ENCODE results near the gene FGD3. TPM values are rescaled to one million over a fixed set of nuclear protein-coding genes. Genes with fewer than 3 reads are reported as not detected.

The FGD3 gene
- total RNA-seq, 1 experiment from 2014 or later = 1.8 TPM

GRCh38 chr9:93065135-93065720 lies 117.9 kb downstream of the FGD3 start:
- Mint-ChIP-seq H3K27ac (no peak overlapping the region; a peak in 1 of 7 replicates), H3K4me3 (no peak overlapping the region), H3K4me1 (peaks cover 19 to 22% of the 10 kb centered on the region in 2 experiments), H3K36me3 (ENCODE audit: insufficient read depth in 1 of 3, low read depth in 3 of 3) (no peaks in the 10 kb centered on the region), H3K27me3 (ENCODE audit: low read depth) (peaks cover 8% of the 10 kb centered on the region), H3K9me3 (no peaks in the 10 kb centered on the region)
- DNase-seq = no peak
- Histone ChIP-seq H3K23me2 (ENCODE audit: insufficient read length, low read depth, low read length, poor library complexity, severe bottlenecking) (no peaks in the 10 kb centered on the region), H2BK12ac (ENCODE audit: insufficient read length, low read depth, low read length) (no peak overlapping the region), H3K4me1 (ENCODE audit: insufficient read depth, low read length) (no peaks in the 10 kb centered on the region), H3T11ph (ENCODE audit: low read length) (no peak overlapping the region), H3K9me3 (ENCODE audit: control insufficient read depth, low read depth, low read length) (no peaks in the 10 kb centered on the region), H3K9ac (ENCODE audit: extremely low read depth, insufficient read length, low read length) (no peak overlapping the region), H3K18ac (ENCODE audit: insufficient read length, low read depth, low read length) (no peak overlapping the region), H2AK5ac (ENCODE audit: insufficient read length, low read length) (no peak overlapping the region), H4K91ac (ENCODE audit: insufficient read length, low read depth, low read length) (no peak overlapping the region), H3K56ac (ENCODE audit: insufficient read length, low read depth, low read length) (no peak overlapping the region), H3K27ac (ENCODE audit: insufficient read length, low read depth, low read length) (no peak overlapping the region), H3K4ac (ENCODE audit: low read depth, low read length) (no peak overlapping the region), H2BK120ac (ENCODE audit: low read depth, low read length, poor library complexity, severe bottlenecking) (no peak overlapping the region), H3K4me2 (ENCODE audit: insufficient read depth, insufficient read length, low read length) (no peak overlapping the region), H4K20me1 (ENCODE audit: control insufficient read depth, insufficient read depth, insufficient read length) (no peaks in the 10 kb centered on the region), H4K5ac (ENCODE audit: insufficient read length, low read depth, low read length) (no peak overlapping the region), H3K79me2 (ENCODE audit: insufficient read depth, low read length) (no peaks in the 10 kb centered on the region), H2BK5ac (ENCODE audit: insufficient read length, low read length) (no peak overlapping the region), H4K8ac (replicated peaks; ENCODE audit: insufficient read length, low read depth, low read length) (no peak overlapping the region), H2AFZ (ENCODE audit: low read length) (no peak overlapping the region), H2BK15ac (ENCODE audit: low read depth, low read length) (no peak overlapping the region), H3K27me3 (ENCODE audit: insufficient read depth, low read length) (no peaks in the 10 kb centered on the region), H3K79me1 (ENCODE audit: insufficient read depth, low read depth, low read length, poor library complexity, severe bottlenecking) (no peaks in the 10 kb centered on the region), H3K23ac (ENCODE audit: insufficient read length, low read depth, low read length) (no peak overlapping the region), H3K14ac (ENCODE audit: insufficient read depth, low read length) (no peak overlapping the region), H2BK20ac (ENCODE audit: low read depth, low read length, poor library complexity, severe bottlenecking) (no peak overlapping the region)
- no peak for TF ChIP-seq CTCF (conservative IDR thresholded peaks at IDR 0.05)
- WGBS (ENCODE audit: extremely low coverage, insufficient read length, low lambda C conversion rate) = no CpG with 5 or more reads among the region's 15 CpGs
